GM23338 (cell line): ENCODE data around the gene PAMR1.

ENCODE experiments used
- CREB1 ChIP-seq: fragments of 250-450 bp; sonication (Bioruptor Pico); IDR thresholded peaks from 2 replicates; pipeline ENCODE4 v1.5.0; 2020; ENCODE audit warnings: low read depth, mild to moderate bottlenecking, moderate library complexity
- CTCF ChIP-seq, 2 experiments: fragments of 200-600 bp in 1 of 2; sonication (generic) in 1 of 2; conservative IDR thresholded peaks; 2 replicates each; pipeline versions ENCODE4 v1.5.1 to v1.6.1; 2016 to 2017; ENCODE audit warnings: antibody characterized with exemption in 2 of 2, low read depth in 2 of 2, mild to moderate bottlenecking in 2 of 2, moderate library complexity in 1 of 2
- EZH2 ChIP-seq: fragments of 200-600 bp; sonication (generic); IDR thresholded peaks from one replicate; pipeline ENCODE4 v1.8.0; 2017; ENCODE audit warnings: antibody characterized with exemption, mild to moderate bottlenecking, low read depth; ENCODE audit not compliant: unreplicated experiment
- POLR2AphosphoS5 ChIP-seq: IDR thresholded peaks from 2 replicates; pipeline ENCODE4 v1.6.1; 2016; ENCODE audit warnings: antibody characterized with exemption, low read depth
- STAT1 ChIP-seq: IDR thresholded peaks from one replicate; pipeline ENCODE4 v1.6.1; 2016; ENCODE audit warnings: antibody characterized with exemption; ENCODE audit not compliant: unreplicated experiment
- TF ChIP-seq, protein P1 (sequence below): IDR thresholded peaks from one replicate; pipeline ENCODE4 v1.6.1; 2018; ENCODE audit warnings: antibody characterized with exemption; ENCODE audit not compliant: unreplicated experiment

DNA sequence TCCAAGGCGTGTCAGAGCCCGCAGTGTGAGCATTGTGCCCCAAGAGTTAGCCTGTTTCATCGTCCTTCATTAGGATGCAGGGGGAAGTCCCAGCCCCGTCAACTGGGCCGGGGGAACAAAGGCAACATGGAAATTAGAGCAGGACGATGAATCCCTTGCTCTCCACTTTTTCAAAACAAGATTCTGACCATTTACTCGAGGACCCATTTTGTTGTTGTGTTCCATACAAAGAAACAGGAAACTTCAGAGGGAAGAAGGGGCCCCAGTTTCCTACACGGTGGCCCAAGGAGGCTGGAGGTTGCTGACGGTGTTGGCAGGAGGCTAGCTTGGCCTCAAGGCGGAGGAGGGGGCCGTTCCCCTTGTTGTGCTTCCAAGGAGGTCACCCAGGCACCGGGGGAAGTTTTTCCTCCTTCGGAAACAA, 62.1 kb downstream of the PAMR1 start:
- TF ChIP-seq CTCF (conservative IDR thresholded peaks at IDR 0.05; ENCODE audit: low read depth in 2 of 2) (no peak), STAT1 (no peak), EZH2 (no peak), CREB1 (CRISPR knock-in tag) (no peak), POLR2AphosphoS5 (no peak)
- TF ChIP-seq, protein P1, sequence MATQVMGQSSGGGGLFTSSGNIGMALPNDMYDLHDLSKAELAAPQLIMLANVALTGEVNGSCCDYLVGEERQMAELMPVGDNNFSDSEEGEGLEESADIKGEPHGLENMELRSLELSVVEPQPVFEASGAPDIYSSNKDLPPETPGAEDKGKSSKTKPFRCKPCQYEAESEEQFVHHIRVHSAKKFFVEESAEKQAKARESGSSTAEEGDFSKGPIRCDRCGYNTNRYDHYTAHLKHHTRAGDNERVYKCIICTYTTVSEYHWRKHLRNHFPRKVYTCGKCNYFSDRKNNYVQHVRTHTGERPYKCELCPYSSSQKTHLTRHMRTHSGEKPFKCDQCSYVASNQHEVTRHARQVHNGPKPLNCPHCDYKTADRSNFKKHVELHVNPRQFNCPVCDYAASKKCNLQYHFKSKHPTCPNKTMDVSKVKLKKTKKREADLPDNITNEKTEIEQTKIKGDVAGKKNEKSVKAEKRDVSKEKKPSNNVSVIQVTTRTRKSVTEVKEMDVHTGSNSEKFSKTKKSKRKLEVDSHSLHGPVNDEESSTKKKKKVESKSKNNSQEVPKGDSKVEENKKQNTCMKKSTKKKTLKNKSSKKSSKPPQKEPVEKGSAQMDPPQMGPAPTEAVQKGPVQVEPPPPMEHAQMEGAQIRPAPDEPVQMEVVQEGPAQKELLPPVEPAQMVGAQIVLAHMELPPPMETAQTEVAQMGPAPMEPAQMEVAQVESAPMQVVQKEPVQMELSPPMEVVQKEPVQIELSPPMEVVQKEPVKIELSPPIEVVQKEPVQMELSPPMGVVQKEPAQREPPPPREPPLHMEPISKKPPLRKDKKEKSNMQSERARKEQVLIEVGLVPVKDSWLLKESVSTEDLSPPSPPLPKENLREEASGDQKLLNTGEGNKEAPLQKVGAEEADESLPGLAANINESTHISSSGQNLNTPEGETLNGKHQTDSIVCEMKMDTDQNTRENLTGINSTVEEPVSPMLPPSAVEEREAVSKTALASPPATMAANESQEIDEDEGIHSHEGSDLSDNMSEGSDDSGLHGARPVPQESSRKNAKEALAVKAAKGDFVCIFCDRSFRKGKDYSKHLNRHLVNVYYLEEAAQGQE: no peak
